Omental fat pad (tissue), 4 donors: ENCODE data around the gene EXOSC1. TPM values are rescaled to one million over a fixed set of nuclear protein-coding genes. Genes with fewer than 3 reads are reported as not detected.
A peak's percentile ranks its signal among the peaks of the same experiment; 100 is the strongest.

Source experiments
- ATAC-seq: fragments of 150-250 bp; one replicate; pipeline ENCODE4 v1.9.1; 2016; ENCODE audit warnings: mild to moderate bottlenecking, moderate library complexity; ENCODE audit not compliant: low FRiP score
- DNase-seq: peaks from one replicate; pipeline ENCODE4 v3.0.0-alpha.2; 2019; ENCODE audit warnings: low spot score
- small RNA-seq: library from RNA; depleted of rRNA; stranded (forward); fragments of <200 nt; gene quantifications from one replicate; pipeline ENCODE3, GENCODE V24; 2016
- total RNA-seq, 4 donors: library from RNA; depleted of rRNA; stranded (reverse); fragments of >200 nt; gene quantifications; one replicate each; pipeline ENCODE4 v1.1.0, GENCODE V29; 2016
- TF ChIP-seq, protein P1 (sequence below), 3 donors: fragments of 450-650 bp; IDR thresholded peaks; one replicate each; pipeline ENCODE4 v1.5.1; 2016 to 2017; ENCODE audit warnings: antibody characterized with exemption in 3 of 3, mild to moderate bottlenecking in 3 of 3, moderate library complexity in 2 of 3

EXOSC1 gene
- total RNA-seq, 4 donors from 2014 or later: 17.4 to 25.9 (median 21.3) TPM

DNA sequence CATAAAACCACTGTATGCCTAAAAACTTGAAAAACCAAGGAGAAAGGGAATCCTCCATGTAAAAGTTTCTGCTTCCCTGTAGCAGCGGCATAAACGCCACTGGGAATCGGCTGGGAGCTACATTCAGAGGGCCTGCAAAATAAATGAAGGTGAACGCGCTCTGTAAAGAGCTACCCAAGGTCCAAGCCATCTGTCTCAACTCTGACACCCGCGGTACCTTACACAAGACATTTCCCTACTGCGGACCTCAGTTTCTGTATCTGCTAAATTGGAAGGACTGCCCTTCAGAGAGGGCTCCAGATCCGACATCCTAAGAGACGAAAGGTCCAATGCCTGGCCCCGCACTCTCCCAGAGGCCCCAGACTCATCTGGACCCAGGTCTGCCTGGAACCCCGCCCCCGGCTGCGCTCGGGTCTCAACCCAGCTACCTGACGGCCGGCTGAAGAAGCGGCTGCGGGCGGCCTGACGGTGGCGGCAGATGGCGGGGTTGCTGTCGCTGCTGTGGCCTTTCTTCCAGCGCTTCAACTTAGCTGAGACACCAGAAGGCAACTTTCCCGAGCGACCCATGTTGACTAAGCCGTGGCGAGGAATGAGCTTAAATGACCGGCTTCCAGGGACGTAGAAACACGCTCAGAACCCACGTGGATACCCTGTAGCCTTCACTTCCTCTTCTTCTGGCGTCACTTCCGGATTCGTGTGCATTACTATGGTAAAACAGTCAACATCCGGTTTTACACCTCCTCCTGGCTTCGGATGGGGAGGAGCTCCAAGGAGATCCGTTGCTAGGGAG lies 44.9 kb downstream of the EXOSC1 start, which contains the start of gene RRP12:
RRP12 (minus strand) TSS at position 676 of the 790 bp plus-strand sequence; CDS start at position 567, 109 bp downstream.
- TF ChIP-seq, protein P1, sequence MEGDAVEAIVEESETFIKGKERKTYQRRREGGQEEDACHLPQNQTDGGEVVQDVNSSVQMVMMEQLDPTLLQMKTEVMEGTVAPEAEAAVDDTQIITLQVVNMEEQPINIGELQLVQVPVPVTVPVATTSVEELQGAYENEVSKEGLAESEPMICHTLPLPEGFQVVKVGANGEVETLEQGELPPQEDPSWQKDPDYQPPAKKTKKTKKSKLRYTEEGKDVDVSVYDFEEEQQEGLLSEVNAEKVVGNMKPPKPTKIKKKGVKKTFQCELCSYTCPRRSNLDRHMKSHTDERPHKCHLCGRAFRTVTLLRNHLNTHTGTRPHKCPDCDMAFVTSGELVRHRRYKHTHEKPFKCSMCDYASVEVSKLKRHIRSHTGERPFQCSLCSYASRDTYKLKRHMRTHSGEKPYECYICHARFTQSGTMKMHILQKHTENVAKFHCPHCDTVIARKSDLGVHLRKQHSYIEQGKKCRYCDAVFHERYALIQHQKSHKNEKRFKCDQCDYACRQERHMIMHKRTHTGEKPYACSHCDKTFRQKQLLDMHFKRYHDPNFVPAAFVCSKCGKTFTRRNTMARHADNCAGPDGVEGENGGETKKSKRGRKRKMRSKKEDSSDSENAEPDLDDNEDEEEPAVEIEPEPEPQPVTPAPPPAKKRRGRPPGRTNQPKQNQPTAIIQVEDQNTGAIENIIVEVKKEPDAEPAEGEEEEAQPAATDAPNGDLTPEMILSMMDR (IDR thresholded peaks at IDR 0.05): no peak

GRCh38 chr10:97399843-97400545 lies 45.8 kb downstream of the EXOSC1 start:
- DNase-seq: no peak
- no peak for ATAC-seq
- TF ChIP-seq, protein P1 (IDR thresholded peaks at IDR 0.05): no peak

More for the DNA sequence above, 44.9 kb downstream of the EXOSC1 start, which contains the start of gene RRP12:
- ATAC-seq: peak; percentile 94
- DNase-seq: peak; percentile 58

DNA sequence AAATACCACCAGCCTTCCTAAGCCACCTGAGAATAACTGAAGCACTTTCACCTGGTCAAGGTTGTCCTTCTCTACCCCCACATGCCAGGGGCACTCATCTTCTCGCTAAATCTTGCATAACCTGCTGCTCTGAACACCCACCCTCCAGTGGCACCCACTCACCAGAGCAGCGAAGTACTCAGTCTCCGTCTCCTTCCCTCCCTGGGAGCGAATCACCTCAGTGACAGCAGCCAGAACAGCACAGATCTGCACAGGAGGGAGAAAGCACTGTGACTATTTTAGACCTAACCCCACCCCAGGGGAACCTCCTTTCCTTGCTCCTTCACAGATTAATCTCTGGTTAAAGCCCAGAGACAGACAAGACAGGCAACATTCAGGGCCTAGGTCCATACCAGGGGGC lies 49.8 kb downstream of the EXOSC1 start:
- no peak for DNase-seq
- TF ChIP-seq, protein P1 (IDR thresholded peaks at IDR 0.05): no peak
- no peak for ATAC-seq

DNA sequence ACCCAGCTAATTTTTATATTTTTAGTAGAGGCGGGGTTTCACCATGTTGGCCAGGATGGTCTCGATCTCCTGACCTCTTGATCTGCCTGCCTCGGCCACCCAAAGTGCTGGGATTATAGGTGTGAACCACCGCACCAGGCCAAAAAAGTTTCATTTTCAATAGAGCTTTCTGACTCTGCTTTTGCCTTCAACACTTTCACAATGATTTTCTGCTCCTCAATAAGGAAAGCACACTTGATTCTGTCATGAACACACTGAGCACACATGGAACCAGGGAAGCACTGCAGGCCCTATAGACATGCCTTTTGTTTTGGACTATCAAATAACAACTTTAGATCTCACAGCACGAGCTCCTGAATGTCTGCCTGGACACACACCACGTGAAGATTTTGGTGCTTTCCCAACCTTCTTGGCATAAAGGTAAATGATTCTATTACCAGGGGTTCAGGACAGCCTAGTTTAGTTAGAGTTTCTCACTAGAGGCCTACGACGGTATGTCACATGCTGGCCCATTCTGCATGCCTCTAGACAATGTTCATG lies 52.7 kb downstream of the EXOSC1 start:
- DNase-seq: no peak
- TF ChIP-seq, protein P1 (IDR thresholded peaks at IDR 0.05): no peak
- ATAC-seq: no peak

GRCh38 chr10:97390091-97390490 lies 55.7 kb downstream of the EXOSC1 start:
- no peak for DNase-seq
- TF ChIP-seq, protein P1 (IDR thresholded peaks at IDR 0.05): no peak
- ATAC-seq: no peak

DNA sequence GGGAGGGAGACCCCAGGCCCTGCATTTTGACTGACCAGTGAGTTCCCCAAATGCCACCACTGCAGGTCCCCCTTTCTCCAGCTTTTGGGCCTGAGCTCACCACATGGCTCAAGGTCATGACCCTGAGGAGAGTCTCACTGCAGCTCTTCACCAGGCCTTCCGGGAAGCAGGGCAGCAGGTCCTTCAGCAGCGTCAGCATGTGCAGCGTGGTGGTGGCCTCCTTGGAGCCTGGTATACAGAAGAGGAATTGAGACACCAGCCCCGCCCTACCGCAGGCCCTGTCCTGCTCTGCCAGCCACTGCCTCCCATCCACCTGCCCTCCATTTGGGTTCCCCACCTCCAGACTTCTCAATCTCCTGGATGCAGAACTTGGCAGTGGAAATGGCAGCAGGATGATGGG lies 57.7 kb downstream of the EXOSC1 start:
- TF ChIP-seq, protein P1 (IDR thresholded peaks at IDR 0.05): no peak
- ATAC-seq: no peak
- no peak for DNase-seq

Small RNAs within 50 kb of the gene (small RNA-seq; reads per million reads assigned to genes)
- not detected for gene RF00019

Other genes with a start within 250 kb of the EXOSC1 start
- gene ARHGAP19, start 153.4 kb downstream of the EXOSC1 start, total RNA-seq: 10 to 100 TPM in 1 of 4 donors, 1 to 10 TPM in 3; 4.5 to 19.4 (median 5.3) TPM
- 10 to 100 TPM in 1 of 4 donors, 1 to 10 TPM in 3; 4.2 to 22.9 (median 5.9) TPM for gene FRAT1, start 126.7 kb downstream of the EXOSC1 start, total RNA-seq
- gene FRAT2, start 111.3 kb downstream of the EXOSC1 start, total RNA-seq: 10 to 100 TPM in 3 of 4 donors, 1 to 10 TPM in 1; 8.4 to 32.9 (median 14.2) TPM
- gene RRP12, start 44.7 kb downstream of the EXOSC1 start, total RNA-seq: 10 to 100 TPM; 14.2 to 89.3 (median 18.7) TPM
- 100 to 1,000 TPM; 158 to 217 (median 207) TPM for gene PGAM1, start 19.8 kb downstream of the EXOSC1 start, total RNA-seq
- gene ZDHHC16, start 169 bp upstream of the EXOSC1 start, total RNA-seq: 10 to 100 TPM; 27.7 to 43.5 (median 34.4) TPM
- 100 to 1,000 TPM in 1 of 4 donors, 10 to 100 TPM in 3; 44.4 to 117 (median 64.7) TPM for gene MMS19, start 52.4 kb upstream of the EXOSC1 start, total RNA-seq
- gene UBTD1, start 52.9 kb upstream of the EXOSC1 start, total RNA-seq: 10 to 100 TPM; 15.6 to 22.8 (median 19.2) TPM
- gene ANKRD2, start 126.8 kb upstream of the EXOSC1 start, total RNA-seq: 1 to 10 TPM in 1 of 4 donors, not detected in 3; 2.7 TPM
- gene HOGA1, start 138.4 kb upstream of the EXOSC1 start, total RNA-seq: 10 to 100 TPM in 1 of 4 donors, 1 to 10 TPM in 3; 3.3 to 11.7 (median 7.6) TPM
- gene C10orf62, start 143.7 kb upstream of the EXOSC1 start, total RNA-seq: 1 to 10 TPM in 1 of 4 donors, under 1 TPM in 1, not detected in 2; 0.88 to 1.2 TPM
- 1 to 10 TPM in 3 of 4 donors, under 1 TPM in 1; 0.36 to 5.3 (median 2.5) TPM for gene MORN4, start 187.5 kb upstream of the EXOSC1 start, total RNA-seq
- 10 to 100 TPM; 11.7 to 33.9 (median 17.8) TPM for gene PI4K2A, start 194.7 kb upstream of the EXOSC1 start, total RNA-seq
- 100 to 1,000 TPM in 2 of 4 donors, 10 to 100 TPM in 2; 17.7 to 195 (median 69.0) TPM for gene AVPI1, start 241.2 kb upstream of the EXOSC1 start, total RNA-seq